Common myeloid progenitor, CD34-positive (primary cell): Measurements from ENCODE around the gene PPP1R13B.

Experiments
- CTCF ChIA-PET: fragments of 350-600 bp; sonication (Branson Sonifier 250); formaldehyde crosslinking; loops from one replicate; lab custom pipeline; 2021; ENCODE audit warnings: antibody characterized with exemption; lab: Charles Lee
- POLR2A ChIA-PET: fragments of 350-600 bp; sonication (Branson Sonifier 250); formaldehyde crosslinking; loops from one replicate; lab custom pipeline; 2021; ENCODE audit warnings: antibody characterized with exemption; lab: Charles Lee
- DNase-seq, 3 donors: peaks; one replicate each; pipeline versions ENCODE4 v3.0.0 to v3.0.0-alpha.2; 2013
- H3K27ac ChIP-seq, 2 experiments: 1 replicate in 1 of 2; 2 replicates in 1 of 2; pipeline ENCODE4 v1.7.0; 2013; ENCODE audit warnings: inconsistent platforms in 2 of 2, low read length in 2 of 2, mild to moderate bottlenecking in 2 of 2, low read depth in 1 of 2, moderate library complexity in 1 of 2; ENCODE audit not compliant: severe bottlenecking in 2 of 2, insufficient read depth in 1 of 2, poor library complexity in 1 of 2
- H3K27me3 ChIP-seq, 5 experiments: replicated peaks in 2 of 5; 1 replicate in 3 of 5; 2 replicates in 2 of 5; pipeline versions ENCODE4 v1.6.1 to v1.7.0; 2013; ENCODE audit warnings: low read length in 4 of 5, mild to moderate bottlenecking in 2 of 5, moderate library complexity in 2 of 5, inconsistent platforms in 1 of 5; ENCODE audit not compliant: insufficient read depth in 5 of 5, control insufficient read depth in 4 of 5
- H3K36me3 ChIP-seq, 4 experiments: 1 replicate in 2 of 4; 2 replicates in 2 of 4; pipeline versions ENCODE4 v1.6.1 to v1.7.0; 2013; ENCODE audit warnings: low read length in 3 of 4, control low read depth in 1 of 4, mild to moderate bottlenecking in 1 of 4; ENCODE audit not compliant: control insufficient read depth in 4 of 4, insufficient read depth in 4 of 4
- H3K4me1 ChIP-seq, 4 experiments: 1 replicate in 3 of 4; 2 replicates in 1 of 4; pipeline versions ENCODE4 v1.6.1 to v1.7.1; 2013; ENCODE audit warnings: low read length in 3 of 4, mild to moderate bottlenecking in 3 of 4, control low read depth in 1 of 4, inconsistent platforms in 1 of 4, moderate library complexity in 1 of 4; ENCODE audit not compliant: control insufficient read depth in 4 of 4, insufficient read depth in 4 of 4; ENCODE audit errors: control extremely low read depth in 1 of 4
- H3K4me3 ChIP-seq, 7 experiments: 1 replicate in 4 of 7; 2 replicates in 3 of 7; pipeline versions ENCODE4 v1.5.1 to v1.7.0; 2013; ENCODE audit warnings: mild to moderate bottlenecking in 7 of 7, low read length in 6 of 7, moderate library complexity in 6 of 7, inconsistent platforms in 2 of 7, low read depth in 2 of 7, control low read depth in 1 of 7; ENCODE audit not compliant: insufficient read depth in 4 of 7, control insufficient read depth in 1 of 7; ENCODE audit errors: extremely low read depth in 1 of 7
- H3K9me3 ChIP-seq, 5 experiments: 1 replicate in 4 of 5; 2 replicates in 1 of 5; pipeline versions ENCODE4 v1.6.1 to v1.7.1; 2013; ENCODE audit warnings: low read length in 4 of 5, mild to moderate bottlenecking in 2 of 5, inconsistent platforms in 1 of 5, low read depth in 1 of 5, moderate library complexity in 1 of 5; ENCODE audit not compliant: control insufficient read depth in 4 of 5, insufficient read depth in 2 of 5; ENCODE audit errors: control extremely low read depth in 1 of 5
- WGBS: methylation state at CpG from one replicate; pipeline ENCODE4 v1.1.5; 2013; ENCODE audit not compliant: insufficient coverage; 5-methylcytosine and 5-hydroxymethylcytosine counted together

PPP1R13B gene

DNA sequence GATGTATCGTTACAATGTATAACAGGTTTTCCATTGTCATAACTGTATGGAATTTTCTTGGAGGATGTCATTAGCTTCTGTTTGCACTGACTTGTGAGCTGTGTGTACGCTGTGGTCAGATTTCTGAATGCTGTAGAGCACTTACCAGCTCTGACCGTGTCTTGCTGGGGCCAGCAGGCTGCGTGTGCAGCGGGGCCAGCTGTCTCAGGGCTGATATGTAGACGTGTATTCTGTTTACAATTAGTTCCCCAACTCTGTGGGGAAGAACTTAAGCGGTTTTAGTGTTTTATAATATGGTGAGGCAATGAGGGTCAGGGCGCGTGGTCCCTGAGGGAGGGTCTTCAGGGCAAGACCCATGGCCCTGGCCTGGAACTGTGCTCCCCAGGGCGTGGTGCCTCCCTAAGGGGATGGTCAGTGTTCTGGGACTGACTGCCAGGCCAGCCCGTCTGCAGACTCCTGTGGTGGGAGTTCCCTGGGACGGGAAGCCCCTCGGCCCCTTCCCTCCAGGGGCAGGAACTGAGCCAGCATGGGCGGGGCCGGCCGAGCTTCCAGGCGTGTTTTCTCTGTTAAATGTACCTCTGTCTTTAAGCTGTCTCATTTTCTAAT lies 150.8 kb downstream of the PPP1R13B start:
- peaks cover 0 to 40% (median 16%) of the 10 kb centered on the region in 4 experiments for H3K4me1 ChIP-seq
- POLR2A ChIA-PET: no interaction called here
- H3K9me3 ChIP-seq: no peaks in the 10 kb centered on the region
- H3K27me3 ChIP-seq: no peaks in the 10 kb centered on the region
- CTCF ChIA-PET: interaction anchor here (0.9 to 1.6 kb wide), 4 partner anchors 9 to 32 kb away, joined by 3 to 4 read pairs (median 4); no protein-coding TSS in a partner anchor
- WGBS: 9% methylated on average over 10 of the region's 17 CpGs
- peak overlapping the region in 1 of 2 experiments; percentile 40 for H3K27ac ChIP-seq
- H3K4me3 ChIP-seq: peak overlapping the region in 3 of 7 experiments; percentile 43 to 67 (median 62)
- peaks cover 7 to 87% (median 41%) of the 10 kb centered on the region in 4 experiments for H3K36me3 ChIP-seq
- DNase-seq: peak in 2 of 3 donors; percentile 35 to 62

DNA sequence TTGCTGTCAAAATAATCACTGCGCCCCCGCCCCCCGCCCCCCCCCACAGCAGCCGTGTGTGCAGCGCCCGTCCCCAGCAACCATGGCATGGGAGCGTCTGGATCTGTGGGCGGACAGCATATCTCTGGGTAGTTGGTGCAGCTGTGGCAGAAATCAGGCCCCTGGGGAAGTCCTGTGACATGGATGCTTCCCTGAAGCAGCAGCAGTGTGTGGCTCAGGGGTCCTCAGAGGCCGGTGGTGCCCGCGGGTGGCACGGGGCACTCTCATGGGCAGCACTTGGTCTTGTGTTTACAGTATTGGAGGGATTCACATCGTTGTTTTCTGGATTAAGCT lies 151.3 kb downstream of the PPP1R13B start:
- ChIA-PET CTCF (interaction anchor here (0.9 to 1.6 kb wide), 3 partner anchors 9 to 24 kb away, joined by 3 to 4 read pairs (median 4); no protein-coding TSS in a partner anchor), POLR2A (no interaction called here)
- 40% methylated on average over 12 of the region's 13 CpGs for WGBS

DNA sequence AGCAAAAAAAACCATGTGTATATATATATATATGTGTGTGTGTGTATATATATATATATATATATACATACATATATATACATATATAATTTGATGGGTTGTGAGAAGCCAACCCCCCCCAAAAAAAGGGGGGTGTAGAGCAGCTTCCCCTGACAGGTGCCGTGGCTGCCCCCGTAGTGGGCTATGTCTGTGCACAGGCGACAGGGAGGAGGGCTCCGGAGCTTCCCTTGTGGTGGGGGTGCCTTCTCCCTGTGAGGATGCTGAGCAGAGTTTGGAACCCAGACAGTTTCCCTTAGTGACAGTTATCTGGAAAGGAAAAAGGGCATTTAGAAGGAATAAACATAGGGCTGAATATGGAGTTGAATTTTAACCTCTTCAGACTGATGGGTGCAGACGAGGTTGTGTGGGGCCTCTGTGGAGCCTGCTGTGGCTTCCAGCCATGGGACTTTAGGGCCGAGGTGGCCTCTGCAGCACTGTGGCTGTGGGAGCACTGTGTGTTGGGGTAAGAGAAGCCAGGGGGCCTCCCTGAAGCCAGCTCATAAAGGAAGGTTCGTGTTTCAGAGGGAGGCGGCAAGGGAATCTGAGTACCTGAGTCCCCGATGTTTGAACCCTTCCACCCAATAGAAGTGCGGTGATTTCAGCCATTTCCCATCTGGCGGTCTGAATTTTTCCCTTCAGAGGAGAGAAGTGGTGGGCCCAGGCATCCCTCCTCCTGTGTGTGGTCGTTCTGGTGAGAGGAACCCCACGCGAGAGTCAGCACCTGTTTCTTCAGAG lies 151.9 kb downstream of the PPP1R13B start:
- Histone ChIP-seq H3K4me3 (no peak overlapping the region), H3K9me3 (no peaks in the 10 kb centered on the region), H3K27me3 (no peaks in the 10 kb centered on the region), H3K27ac (no peak overlapping the region), H3K4me1 (peaks cover 0 to 40% (median 16%) of the 10 kb centered on the region in 4 experiments), H3K36me3 (peaks cover 7 to 79% (median 35%) of the 10 kb centered on the region in 4 experiments)
- CTCF ChIA-PET: interaction anchor here (0.9 to 1.6 kb wide), 6 partner anchors 10 to 124 kb away, joined by 3 to 4 read pairs (median 3); no protein-coding TSS in a partner anchor
- DNase-seq: no peak
- WGBS: 59% methylated on average over 12 of the region's 14 CpGs
- POLR2A ChIA-PET: interaction anchor here (0.6 kb wide), 1 partner anchor 36 kb away, joined by 3 read pairs; no protein-coding TSS in a partner anchor

More for the DNA sequence above, 151.3 kb downstream of the PPP1R13B start:
- Histone ChIP-seq H3K36me3 (peaks cover 7 to 84% (median 39%) of the 10 kb centered on the region in 4 experiments), H3K9me3 (no peaks in the 10 kb centered on the region), H3K4me3 (peak overlapping the region in 1 of 7 experiments; percentile 67), H3K27me3 (no peaks in the 10 kb centered on the region), H3K27ac (peak overlapping the region in 1 of 2 experiments; percentile 40), H3K4me1 (peaks cover 0 to 40% (median 16%) of the 10 kb centered on the region in 4 experiments)
- peak in 2 of 3 donors; percentile 24 to 39 for DNase-seq

DNA sequence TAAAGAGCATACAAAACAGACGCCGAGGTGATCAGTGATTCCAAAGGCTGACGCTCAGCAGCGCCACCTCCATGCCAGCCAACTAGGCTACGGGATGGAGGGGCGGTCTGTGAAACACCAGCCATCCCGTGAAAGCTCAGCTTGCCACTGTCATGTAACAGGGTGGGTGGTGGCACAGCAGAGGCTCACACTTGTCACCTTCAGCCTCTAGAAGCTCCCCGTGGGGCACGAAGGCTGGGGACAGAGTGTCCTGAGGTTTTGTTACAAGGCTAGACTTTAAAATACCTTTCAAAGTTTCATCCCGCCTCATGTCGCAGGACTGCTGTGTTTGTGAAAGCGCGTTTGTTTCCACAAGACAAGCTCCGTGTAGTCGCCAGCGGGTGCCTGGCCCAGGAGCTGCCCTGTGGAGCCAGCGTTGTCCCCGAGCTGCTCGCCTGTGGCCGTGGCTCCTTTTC lies 152.8 kb downstream of the PPP1R13B start:
- H3K9me3 ChIP-seq: no peaks in the 10 kb centered on the region
- CTCF ChIA-PET: interaction anchor here (1.0 to 1.5 kb wide), 4 partner anchors 10 to 124 kb away, joined by 3 to 4 read pairs (median 3); no protein-coding TSS in a partner anchor
- H3K27me3 ChIP-seq: no peaks in the 10 kb centered on the region
- no peak for DNase-seq
- H3K27ac ChIP-seq: no peak overlapping the region
- peaks cover 8 to 76% (median 32%) of the 10 kb centered on the region in 4 experiments for H3K36me3 ChIP-seq
- no peak overlapping the region for H3K4me3 ChIP-seq
- POLR2A ChIA-PET: interaction anchor here (0.6 kb wide), 1 partner anchor 35 kb away, joined by 3 read pairs; no protein-coding TSS in a partner anchor
- peaks cover 0 to 40% (median 16%) of the 10 kb centered on the region in 4 experiments for H3K4me1 ChIP-seq
- WGBS: 97% methylated on average over 20 of the region's 20 CpGs

DNA sequence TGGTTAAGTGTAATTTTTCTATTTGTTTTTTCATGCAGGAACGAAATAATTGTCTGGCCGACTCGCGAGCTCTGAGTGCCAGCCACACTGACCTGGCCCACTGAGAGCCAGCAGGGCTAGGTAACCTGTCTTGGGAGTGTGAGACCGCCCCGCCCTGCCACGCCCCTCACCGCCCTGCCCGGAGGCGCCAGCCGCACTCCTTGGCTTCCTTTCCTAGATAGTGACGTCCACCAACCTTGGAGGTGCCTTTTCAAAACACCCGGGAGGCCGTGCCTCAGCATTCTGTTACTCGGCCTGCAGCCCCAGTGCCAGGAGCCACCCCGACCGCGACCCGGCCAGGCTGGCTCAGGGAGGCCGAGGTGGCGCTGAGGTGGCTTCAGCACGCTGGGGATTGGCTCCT lies 153.9 kb downstream of the PPP1R13B start:
- ChIA-PET POLR2A (no interaction called here), CTCF (interaction anchor here (1.3 to 2.0 kb wide), 2 partner anchors 12 to 13 kb away, joined by 4 to 11 read pairs; no protein-coding TSS in a partner anchor)
- H3K27me3 ChIP-seq: no peaks in the 10 kb centered on the region
- peaks cover 0 to 33% (median 13%) of the 10 kb centered on the region in 4 experiments for H3K4me1 ChIP-seq
- H3K27ac ChIP-seq: no peak overlapping the region
- no peaks in the 10 kb centered on the region for H3K9me3 ChIP-seq
- H3K36me3 ChIP-seq: peaks cover 11 to 73% (median 34%) of the 10 kb centered on the region in 4 experiments
- DNase-seq: no peak
- WGBS: over 99% methylated on average over 15 of the region's 22 CpGs
- H3K4me3 ChIP-seq: no peak overlapping the region

DNA sequence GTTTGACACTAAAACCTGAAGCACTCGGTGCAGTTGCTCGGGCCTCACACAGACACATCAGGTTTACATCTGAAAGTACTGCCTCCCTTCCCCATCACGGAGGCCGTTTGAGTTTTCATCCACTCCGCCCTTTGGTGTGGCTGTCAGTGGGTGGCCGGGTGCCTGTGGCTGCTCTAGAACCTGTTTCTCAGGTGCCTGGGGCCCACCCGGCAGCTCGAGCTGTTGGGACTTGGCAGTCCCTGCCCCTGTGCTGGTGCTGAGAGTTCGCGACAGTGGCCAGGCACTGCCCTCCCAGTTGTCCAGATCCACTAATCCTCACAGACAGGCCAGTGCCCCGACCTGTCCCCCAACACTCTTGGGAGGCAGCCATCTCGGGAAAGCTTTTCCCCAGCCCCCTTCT lies 154.5 kb downstream of the PPP1R13B start:
- no peak overlapping the region for H3K4me3 ChIP-seq
- ChIA-PET POLR2A (interaction anchor here (0.6 kb wide), 1 partner anchor 124 kb away, joined by 3 read pairs; no protein-coding TSS in a partner anchor), CTCF (interaction anchor here (1.1 to 2.0 kb wide), 2 partner anchors 13 to 16 kb away, joined by 3 to 11 read pairs; no protein-coding TSS in a partner anchor)
- no peak for DNase-seq
- no peaks in the 10 kb centered on the region for H3K27me3 ChIP-seq
- H3K9me3 ChIP-seq: no peaks in the 10 kb centered on the region
- WGBS: 96% methylated on average over 12 of the region's 12 CpGs
- H3K36me3 ChIP-seq: peaks cover 15 to 72% (median 35%) of the 10 kb centered on the region in 4 experiments
- no peak overlapping the region for H3K27ac ChIP-seq
- peaks cover 0 to 26% (median 10%) of the 10 kb centered on the region in 4 experiments for H3K4me1 ChIP-seq
